Esophagus squamous epithelium (tissue), 4 donors: ENCODE results near the gene CYS1.

Source experiments
- POLR2A ChIP-seq, 4 donors: fragments of 450-650 bp; IDR thresholded peaks; one replicate each; pipeline ENCODE4 v1.6.1; 2017; ENCODE audit warnings: antibody characterized with exemption in 4 of 4, mild to moderate bottlenecking in 4 of 4, moderate library complexity in 3 of 4
- TF ChIP-seq, protein P1 (sequence below), 6 experiments: fragments of 450-650 bp in 4 of 6; fragments of 200-600 bp in 2 of 6; sonication (generic) in 2 of 6; IDR thresholded peaks; one replicate each; pipeline ENCODE4 v1.5.1; 2016 to 2019; ENCODE audit warnings: antibody characterized with exemption in 6 of 6, mild to moderate bottlenecking in 4 of 6, moderate library complexity in 4 of 6

DNA sequence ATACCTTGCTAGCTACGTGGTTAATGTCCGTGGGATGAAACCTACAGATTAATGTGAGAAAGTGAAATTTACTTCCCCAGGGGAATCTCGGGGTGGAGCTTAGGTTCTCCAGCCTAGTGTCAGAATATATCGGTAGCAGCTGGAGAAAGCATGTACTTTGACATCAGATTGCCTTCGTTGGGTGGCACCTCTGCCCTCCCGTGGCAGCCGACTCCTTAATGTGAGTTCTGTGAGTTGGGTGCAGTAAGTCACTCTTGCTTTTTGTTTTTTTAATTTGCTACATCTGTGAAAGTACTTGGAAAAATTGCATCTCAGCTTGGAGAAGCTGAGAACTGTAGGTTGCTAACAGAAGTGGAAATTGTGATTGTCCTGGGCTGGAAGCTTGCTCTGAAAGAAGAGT, 33.3 kb downstream of the CYS1 start:
- TF ChIP-seq, protein P1, sequence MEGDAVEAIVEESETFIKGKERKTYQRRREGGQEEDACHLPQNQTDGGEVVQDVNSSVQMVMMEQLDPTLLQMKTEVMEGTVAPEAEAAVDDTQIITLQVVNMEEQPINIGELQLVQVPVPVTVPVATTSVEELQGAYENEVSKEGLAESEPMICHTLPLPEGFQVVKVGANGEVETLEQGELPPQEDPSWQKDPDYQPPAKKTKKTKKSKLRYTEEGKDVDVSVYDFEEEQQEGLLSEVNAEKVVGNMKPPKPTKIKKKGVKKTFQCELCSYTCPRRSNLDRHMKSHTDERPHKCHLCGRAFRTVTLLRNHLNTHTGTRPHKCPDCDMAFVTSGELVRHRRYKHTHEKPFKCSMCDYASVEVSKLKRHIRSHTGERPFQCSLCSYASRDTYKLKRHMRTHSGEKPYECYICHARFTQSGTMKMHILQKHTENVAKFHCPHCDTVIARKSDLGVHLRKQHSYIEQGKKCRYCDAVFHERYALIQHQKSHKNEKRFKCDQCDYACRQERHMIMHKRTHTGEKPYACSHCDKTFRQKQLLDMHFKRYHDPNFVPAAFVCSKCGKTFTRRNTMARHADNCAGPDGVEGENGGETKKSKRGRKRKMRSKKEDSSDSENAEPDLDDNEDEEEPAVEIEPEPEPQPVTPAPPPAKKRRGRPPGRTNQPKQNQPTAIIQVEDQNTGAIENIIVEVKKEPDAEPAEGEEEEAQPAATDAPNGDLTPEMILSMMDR (IDR thresholded peaks at IDR 0.05): no peak
- no peak for TF ChIP-seq POLR2A (IDR thresholded peaks at IDR 0.05)
